NCI-H526 (cell line): ENCODE data around the gene RADIL.

Experiments
- DNase-seq, 2 experiments: peaks; one replicate each; lab custom pipeline; 2025; lab: John Stamatoyannopoulos, UW

The RADIL gene

GRCh38 chr7:4754433-4755010 is 129.0 kb downstream of the RADIL start:
- DNase-seq, result no peak

- DNase-seq, result peak; percentile 36 to 82
Measured at GRCh38 chr7:4753598-4754432, 129.7 kb downstream of the RADIL start.

- no peak for DNase-seq
Measured at GRCh38 chr7:4751398-4751947, 132.0 kb downstream of the RADIL start.

- no peak for DNase-seq
Measured at GRCh38 chr7:4749798-4750197, 133.7 kb downstream of the RADIL start.

- DNase-seq, result no peak
Measured at GRCh38 chr7:4749363-4749762, 134.2 kb downstream of the RADIL start.
